Body of pancreas (tissue), 4 donors: ENCODE results near the gene CAMTA1. TPM values are rescaled to one million over a fixed set of nuclear protein-coding genes. Genes with fewer than 3 reads are reported as not detected.

Experiments used
- ATAC-seq: fragments of 150-250 bp; one replicate; pipeline ENCODE4 v1.9.1; 2016
- DNase-seq, 4 donors: peaks; one replicate each; pipeline ENCODE4 v3.0.0-alpha.2; 2019
- H3K27ac ChIP-seq, 4 donors: fragments of 200-600 bp; sonication (generic); 1 replicate in 3 of 4; 2 replicates in 1 of 4; pipeline versions ENCODE4 v1.5.1 to v1.6.1; 2016 to 2019; ENCODE audit warnings: mild to moderate bottlenecking in 1 of 4, mixed read lengths in 1 of 4, moderate library complexity in 1 of 4
- H3K27me3 ChIP-seq, 2 donors: fragments of 200-600 bp; sonication (generic); one replicate each; pipeline ENCODE4 v1.6.0; 2016; ENCODE audit warnings: mild to moderate bottlenecking in 1 of 2
- H3K36me3 ChIP-seq, 2 donors: fragments of 200-600 bp; sonication (generic); replicated peaks in 1 of 2; 2 replicates each; pipeline ENCODE4 v1.5.1; 2016; ENCODE audit warnings: low read depth in 2 of 2; ENCODE audit not compliant: insufficient read depth in 1 of 2
- H3K4me1 ChIP-seq: fragments of 200-600 bp; sonication (generic); one replicate; pipeline ENCODE4 v1.6.0; 2016
- H3K4me3 ChIP-seq, 2 donors: fragments of 200-600 bp; sonication (generic); 1 replicate in 1 of 2; 2 replicates in 1 of 2; pipeline ENCODE4 v1.5.1; 2016 to 2019
- H3K9me3 ChIP-seq, 3 donors: fragments of 200-600 bp; sonication (generic); 1 replicate in 2 of 3; 2 replicates in 1 of 3; pipeline ENCODE4 v1.5.1; 2016
- CTCF ChIP-seq, 7 experiments: fragments of 450-650 bp in 4 of 7; fragments of 200-600 bp in 3 of 7; sonication (generic) in 3 of 7; IDR thresholded peaks; one replicate each; pipeline ENCODE4 v1.5.1; 2016 to 2019; ENCODE audit warnings: antibody characterized with exemption in 7 of 7
- POLR2A ChIP-seq, 3 donors: fragments of 450-650 bp; IDR thresholded peaks; one replicate each; pipeline ENCODE4 v1.6.1; 2016; ENCODE audit warnings: antibody characterized with exemption in 3 of 3, mild to moderate bottlenecking in 2 of 3
- WGBS, 2 donors: methylation state at CpG; one replicate each; pipeline ENCODE4 v1.1.5; 2017; 5-methylcytosine and 5-hydroxymethylcytosine counted together
- intact Hi-C: fragments of 100-400 bp; cut with DNase I; formaldehyde crosslinking; loops from one replicate; pipeline ENCODE4 v1.15.1; 2023
- total RNA-seq, 2 donors: library from RNA; depleted of rRNA; stranded (reverse); fragments of >200 nt; gene quantifications; one replicate each; pipeline ENCODE4 v1.1.0, GENCODE V29; 2016

Gene CAMTA1
- total RNA-seq, 2 donors from 2014 or later, result 36.3 to 59.7 TPM

- Histone ChIP-seq H3K27me3 (no peaks in the 10 kb centered on the region), H3K27ac (no peak overlapping the region), H3K9me3 (no peaks in the 10 kb centered on the region), H3K4me3 (no peak overlapping the region), H3K4me1 (peaks cover 6% of the 10 kb centered on the region), H3K36me3 (no peaks in the 10 kb centered on the region)
- WGBS, 2 donors, result 80% methylated on average over 4 of the region's 4 CpGs
- intact Hi-C loops, result loop anchor here (10.0 kb wide), 1 partner anchor 220 kb away; no protein-coding TSS in a partner anchor
- DNase-seq, result no peak
- TF ChIP-seq CTCF (IDR thresholded peaks at IDR 0.05) (no peak), POLR2A (IDR thresholded peaks at IDR 0.05) (no peak)
- no peak for ATAC-seq
Observed at GRCh38 chr1:7674972-7675371, 889.7 kb downstream of the CAMTA1 start.

GRCh38 chr1:7675431-7676273 is 890.4 kb downstream of the CAMTA1 start:
- H3K4me1 ChIP-seq, result peaks cover 12% of the 10 kb centered on the region
- no peak for DNase-seq

GRCh38 chr1:7676274-7676945 is 891.2 kb downstream of the CAMTA1 start:
- TF ChIP-seq CTCF (IDR thresholded peaks at IDR 0.05), result no peak
- no peak for TF ChIP-seq POLR2A (IDR thresholded peaks at IDR 0.05)
- H3K9me3 ChIP-seq, result no peaks in the 10 kb centered on the region
- no peak for DNase-seq
- H3K4me3 ChIP-seq, result no peak overlapping the region
- WGBS, 2 donors, result 50 to 76% methylated on average over 7 to 14 of the region's 15 CpGs
- H3K27me3 ChIP-seq, result no peaks in the 10 kb centered on the region
- no peak for ATAC-seq
- intact Hi-C loops, result loop anchor here (10.0 kb wide), 1 partner anchor 218 kb away; no protein-coding TSS in a partner anchor
- H3K36me3 ChIP-seq, result no peaks in the 10 kb centered on the region
- H3K4me1 ChIP-seq, result peaks cover 16% of the 10 kb centered on the region
- no peak overlapping the region for H3K27ac ChIP-seq

More at GRCh38 chr1:7675431-7676273, 890.4 kb downstream of the CAMTA1 start:
- TF ChIP-seq CTCF (IDR thresholded peaks at IDR 0.05) (no peak), POLR2A (IDR thresholded peaks at IDR 0.05) (no peak)
- no peaks in the 10 kb centered on the region for H3K36me3 ChIP-seq
- no peaks in the 10 kb centered on the region for H3K9me3 ChIP-seq
- no peak for ATAC-seq
- intact Hi-C loops, result loop anchor here (10.0 kb wide), 1 partner anchor 219 kb away; no protein-coding TSS in a partner anchor
- no peak overlapping the region for H3K27ac ChIP-seq
- H3K27me3 ChIP-seq, result no peaks in the 10 kb centered on the region
- WGBS, 2 donors, result 71 to 82% methylated on average over 15 to 19 of the region's 19 CpGs
- H3K4me3 ChIP-seq, result no peak overlapping the region

- no peak overlapping the region for H3K4me3 ChIP-seq
- no peaks in the 10 kb centered on the region for H3K9me3 ChIP-seq
- ATAC-seq, result no peak
- H3K27me3 ChIP-seq, result no peaks in the 10 kb centered on the region
- peaks cover 16% of the 10 kb centered on the region for H3K4me1 ChIP-seq
- intact Hi-C loops, result loop anchor here (10.0 kb wide), 1 partner anchor 218 kb away; no protein-coding TSS in a partner anchor
- 77 to 79% methylated on average over 7 of the region's 7 CpGs for WGBS, 2 donors
- no peak for DNase-seq
- no peaks in the 10 kb centered on the region for H3K36me3 ChIP-seq
- TF ChIP-seq CTCF (IDR thresholded peaks at IDR 0.05), result no peak
- TF ChIP-seq POLR2A (IDR thresholded peaks at IDR 0.05), result no peak
- no peak overlapping the region for H3K27ac ChIP-seq
Observed at GRCh38 chr1:7677111-7677510, 891.9 kb downstream of the CAMTA1 start.
